Kidney glomerular epithelial cell (primary cell): ENCODE data around the gene VPS25.
"Not testable (repeated sequence)": the region's sequence is repeated elsewhere in the genome, so short reads cannot be mapped to it uniquely, and the experiment has no call there.

ENCODE experiments used
- DNase-seq: peaks from one replicate; lab custom pipeline; 2025; lab: John Stamatoyannopoulos, UW

The VPS25 gene

DNA sequence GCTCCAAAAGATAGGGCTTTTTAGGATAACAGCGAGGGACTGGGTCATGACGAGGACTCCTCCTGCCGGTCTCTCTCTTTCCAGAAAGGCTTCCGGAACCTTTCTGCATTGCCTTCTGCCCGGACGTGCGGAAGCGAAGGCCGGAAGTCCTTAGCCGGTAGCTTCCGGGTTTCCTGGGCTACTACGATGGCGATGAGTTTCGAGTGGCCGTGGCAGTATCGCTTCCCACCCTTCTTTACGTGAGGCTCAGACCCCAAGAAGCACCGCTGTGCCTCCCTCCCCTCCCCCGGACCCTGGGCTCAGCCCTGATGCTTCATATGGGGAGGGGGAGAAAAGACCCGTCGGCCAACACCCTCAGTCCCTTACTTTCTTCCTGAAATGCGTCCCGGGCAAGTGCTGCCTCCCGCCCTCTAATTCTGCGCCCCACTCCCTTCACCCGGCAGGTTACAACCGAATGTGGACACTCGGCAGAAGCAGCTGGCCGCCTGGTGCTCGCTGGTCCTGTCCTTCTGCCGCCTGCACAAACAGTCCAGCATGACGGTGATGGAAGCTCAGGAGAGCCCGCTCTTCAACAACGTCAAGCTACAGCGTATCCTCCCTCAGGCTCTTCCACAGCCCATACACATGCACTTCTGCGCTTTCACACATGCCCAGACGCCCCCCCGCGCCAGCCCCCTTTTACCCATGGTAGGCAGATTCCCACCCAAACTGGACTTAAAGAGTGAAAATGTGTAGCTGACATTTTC is at the start of gene VPS25:
Gene VPS25, plus strand, starts transcription at position 160 of the 746 bp plus-strand sequence. Its CDS starts 27 bp downstream, at position 187.
- DNase-seq: peak; percentile 83

DNA sequence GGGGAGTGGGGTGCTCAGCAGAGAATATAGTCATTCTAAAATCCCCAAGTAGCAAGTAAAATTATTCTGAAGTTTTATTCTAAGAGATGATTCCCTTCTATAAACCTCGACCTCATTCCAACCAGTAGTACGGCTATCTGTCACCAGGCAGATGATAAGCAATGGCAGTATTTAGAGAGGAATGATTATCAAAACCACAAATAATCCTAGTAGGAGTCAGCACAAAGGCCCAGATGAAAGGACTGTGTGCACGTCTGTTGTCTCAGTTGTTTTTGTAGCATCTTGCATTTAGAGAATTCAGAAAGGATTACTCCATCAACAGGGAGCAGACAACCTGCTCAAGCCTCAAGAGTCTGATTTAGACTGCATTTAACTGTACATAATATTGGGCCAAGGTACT is 49.6 kb upstream of the VPS25 start:
- no peak for DNase-seq

GRCh38 chr17:42725143-42725542 is 48.1 kb upstream of the VPS25 start:
- no peak for DNase-seq

- no peak for DNase-seq
Observed at GRCh38 chr17:42740699-42741098, 32.5 kb upstream of the VPS25 start.

DNA sequence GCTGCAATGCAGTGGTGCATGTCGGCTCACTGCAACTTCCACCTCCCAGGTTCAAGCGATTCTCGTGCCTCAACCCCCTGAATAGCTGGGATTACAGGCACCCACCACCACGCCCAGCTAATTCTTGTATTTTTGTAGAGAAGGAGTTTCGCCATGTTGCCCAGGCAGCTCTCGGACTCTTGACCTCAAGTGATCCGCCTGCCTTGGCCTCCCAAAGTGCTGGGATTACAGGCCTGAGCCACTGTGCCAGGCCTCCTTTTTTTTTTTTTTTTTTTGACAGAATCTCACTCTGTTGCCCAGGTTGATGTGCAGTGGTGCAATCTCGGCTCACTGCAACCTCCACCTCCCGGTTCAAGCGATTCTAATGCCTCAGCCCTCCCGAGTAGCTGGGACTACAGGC is 30.3 kb upstream of the VPS25 start:
- DNase-seq: not testable (repeated sequence)

DNA sequence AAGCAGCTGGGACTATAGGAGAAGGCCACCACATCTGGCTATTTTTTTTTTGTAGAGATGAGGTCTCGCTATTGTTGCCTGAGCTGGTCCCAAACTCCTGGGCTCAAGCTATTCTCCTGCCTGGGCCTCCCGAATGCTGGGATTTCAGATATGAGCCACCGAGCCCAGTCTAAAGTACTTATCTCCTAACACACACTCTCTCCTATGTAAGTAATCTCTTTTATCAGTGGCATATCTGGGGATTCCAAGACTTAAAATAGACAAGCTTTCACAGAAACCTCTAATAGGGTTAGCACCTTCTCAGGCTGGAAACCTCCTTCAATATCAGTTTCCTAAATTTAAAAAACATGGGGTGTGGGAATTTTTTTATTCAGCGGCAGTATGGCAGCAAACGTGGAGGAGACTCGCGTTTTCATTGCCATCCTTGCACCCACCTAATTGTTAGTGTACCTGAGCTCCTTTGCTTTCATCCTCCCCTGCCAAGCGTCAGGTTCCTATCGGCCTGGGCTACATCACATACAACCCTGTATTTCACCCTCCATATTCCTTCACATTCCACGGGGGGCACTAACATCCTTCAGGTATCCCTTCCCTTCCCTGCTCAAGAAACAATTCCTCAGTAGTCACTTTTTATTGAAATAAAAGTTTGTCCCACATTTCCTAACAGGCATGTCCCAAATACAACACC is 29.5 kb upstream of the VPS25 start:
- DNase-seq: peak; percentile 25

- DNase-seq: peak; percentile 14
Observed at GRCh38 chr17:42744283-42744805, 28.9 kb upstream of the VPS25 start.

GRCh38 chr17:42744806-42745617 is 28.2 kb upstream of the VPS25 start, which contains the start of gene EZH1:
Gene EZH1 (minus strand): TSS chr17:42745040. CDS start chr17:42728941, 16,099 bp downstream.
- peak; percentile 74 for DNase-seq

GRCh38 chr17:42748202-42748907 is 24.9 kb upstream of the VPS25 start:
- no peak for DNase-seq

- DNase-seq: no peak
Observed at GRCh38 chr17:42748908-42749798, 24.1 kb upstream of the VPS25 start.

DNA sequence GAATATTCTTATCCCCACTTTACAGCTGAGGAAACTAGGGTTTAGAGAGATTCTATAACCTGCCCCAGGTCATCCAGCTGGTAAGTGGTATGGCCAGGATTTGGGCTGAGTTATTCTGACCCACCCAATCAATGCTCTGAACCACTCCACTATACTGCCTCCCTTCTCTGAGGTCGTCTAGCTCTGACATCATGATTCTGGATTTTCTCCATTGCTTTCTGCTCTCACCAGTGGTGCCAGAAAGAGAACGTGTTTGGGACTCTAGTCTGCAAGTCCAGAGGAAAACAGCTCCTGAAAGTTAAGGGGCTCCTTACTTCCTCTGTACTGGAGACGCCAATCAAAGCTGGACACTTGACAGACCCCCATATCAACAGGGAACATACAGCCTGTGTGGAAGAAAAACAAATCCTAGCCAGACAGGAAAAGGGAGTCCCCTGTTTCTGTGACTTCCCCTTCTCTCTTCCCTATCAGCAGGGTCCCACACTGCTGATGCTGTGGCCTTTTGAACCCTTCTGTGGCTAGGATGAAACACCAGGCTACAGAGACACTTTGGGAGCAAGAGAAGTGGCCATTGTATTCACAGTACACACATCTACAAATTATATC is 22.4 kb upstream of the VPS25 start:
- DNase-seq: no peak

DNA sequence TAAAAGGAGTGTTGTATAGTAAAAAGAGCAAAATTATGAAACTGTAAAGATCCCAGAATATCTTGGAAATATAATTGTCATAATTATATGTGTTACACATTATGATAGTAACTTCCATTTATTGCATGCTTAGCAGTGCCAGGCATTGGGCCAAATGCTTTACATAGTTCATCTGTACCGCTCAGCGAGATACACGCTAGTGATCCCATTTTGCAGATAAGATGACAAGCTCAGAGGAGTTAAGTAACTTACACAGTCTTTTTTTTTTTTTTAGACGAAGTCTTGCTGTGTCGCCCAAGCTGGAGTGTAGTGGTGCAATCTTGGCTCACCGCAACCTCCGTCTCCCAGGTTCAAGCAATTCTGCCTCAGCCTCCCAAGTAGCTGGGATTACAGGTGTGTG is 21.6 kb upstream of the VPS25 start:
- no peak for DNase-seq

- DNase-seq: peak; percentile 45
Observed at GRCh38 chr17:42754782-42755181, 18.5 kb upstream of the VPS25 start.

DNA sequence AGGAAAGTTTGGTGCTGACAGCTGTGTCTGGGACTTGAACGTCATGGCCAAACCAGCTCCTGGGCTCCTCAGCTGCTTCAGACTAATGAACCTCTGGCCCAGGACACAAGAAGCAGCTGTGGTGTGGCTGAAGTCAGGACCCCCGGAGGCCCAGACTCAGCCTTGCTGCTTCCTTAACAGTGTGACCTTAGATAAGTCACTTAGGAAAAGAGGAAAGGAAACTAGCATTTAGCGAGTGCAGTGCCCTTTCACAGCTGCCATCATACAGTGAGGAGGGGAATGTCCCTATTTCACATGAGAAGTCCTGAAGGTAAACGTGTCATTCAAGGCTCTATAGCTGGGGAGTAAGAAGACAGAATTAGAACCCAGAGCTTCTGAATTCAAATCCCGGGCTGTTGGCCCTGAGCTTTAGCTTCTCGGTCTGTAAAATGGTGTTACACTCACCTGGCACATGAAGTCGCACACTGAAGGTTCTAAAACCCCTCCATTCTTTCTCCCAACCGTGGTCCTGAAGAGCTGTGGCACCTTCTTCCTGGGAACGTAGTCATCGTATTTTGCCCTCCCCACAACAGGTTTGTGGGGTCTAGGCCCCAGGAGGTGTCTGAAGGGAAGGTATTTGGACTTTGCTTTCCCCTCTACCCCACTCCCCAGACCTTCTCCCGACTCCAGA is 13.1 kb upstream of the VPS25 start:
- DNase-seq: no peak

DNA sequence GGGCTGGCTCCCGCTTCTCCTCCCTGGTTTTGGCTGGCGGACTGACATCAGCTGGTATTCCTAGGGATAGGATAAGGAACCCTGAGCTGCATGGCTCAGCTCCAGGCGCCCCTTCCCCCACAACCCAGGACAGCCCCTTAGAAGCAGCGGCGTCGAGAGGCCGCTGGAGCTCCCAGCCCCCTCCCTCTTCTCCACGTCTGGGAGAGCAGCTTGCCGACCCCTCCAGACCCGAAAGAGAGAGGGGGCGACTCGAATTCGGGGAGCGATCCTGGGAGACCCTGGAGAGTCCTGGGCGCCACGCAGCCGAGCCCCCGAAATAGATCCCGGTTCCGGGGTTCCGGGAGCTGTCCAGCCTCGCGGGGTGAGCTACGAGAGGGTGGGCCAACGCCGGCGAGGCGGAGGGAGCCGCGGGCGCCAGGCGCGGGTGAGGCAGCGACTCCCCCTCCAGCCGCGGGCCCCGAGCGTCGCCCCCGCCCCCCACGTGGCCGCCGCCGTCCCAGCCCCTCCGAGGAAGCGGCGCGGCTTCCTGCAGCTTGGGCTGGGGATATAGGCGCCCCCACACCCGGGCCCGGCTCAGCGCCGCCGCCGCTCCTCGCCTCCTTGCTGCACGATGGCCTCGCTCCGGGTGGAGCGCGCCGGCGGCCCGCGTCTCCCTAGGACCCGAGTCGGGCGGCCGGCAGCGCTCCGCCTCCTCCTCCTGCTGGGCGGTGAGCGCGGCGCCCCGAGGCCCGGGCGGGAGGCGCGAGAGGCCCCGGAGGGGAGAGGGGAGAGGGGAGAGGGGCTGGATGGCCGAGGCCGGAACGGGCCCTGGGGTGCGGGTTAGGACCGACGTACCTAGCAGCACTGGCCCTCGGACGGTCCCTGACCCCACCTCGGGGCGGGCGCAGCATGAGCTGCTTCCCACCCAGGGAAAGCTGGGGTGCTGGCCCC is 12.3 kb upstream of the VPS25 start, which contains the start of gene RAMP2:
Gene RAMP2, plus strand, starts transcription at position 576 of the 930 bp plus-strand sequence. Its CDS starts 35 bp downstream, at position 611.
- no peak for DNase-seq

- DNase-seq: no peak
Observed at GRCh38 chr17:42761638-42762037, 11.6 kb upstream of the VPS25 start.

DNA sequence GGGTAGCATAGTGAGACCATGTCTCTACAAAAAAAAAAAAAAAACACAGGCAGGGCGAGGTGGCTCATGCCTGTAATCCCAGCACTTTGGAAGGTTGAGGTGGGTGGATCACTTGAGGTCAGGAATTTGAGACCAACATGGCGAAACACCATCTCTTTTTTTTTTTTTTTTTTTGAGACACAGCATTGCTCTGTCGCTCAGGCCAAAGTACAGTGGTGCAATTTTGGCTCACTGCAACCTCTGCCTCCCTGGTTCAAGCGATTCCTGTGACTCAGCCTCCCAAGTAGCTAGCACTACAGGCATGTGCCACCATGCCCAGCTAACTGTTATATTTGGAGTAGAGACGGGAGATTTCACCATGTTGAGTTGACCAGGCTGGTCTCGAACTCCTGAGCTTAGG is 7.1 kb upstream of the VPS25 start:
- DNase-seq: no peak

GRCh38 chr17:42767512-42767911 is 5.7 kb upstream of the VPS25 start:
- no peak for DNase-seq
